Chondrocyte (in vitro differentiated cells): ENCODE measurements around the gene ADCYAP1R1. TPM values are rescaled to one million over a fixed set of nuclear protein-coding genes. Genes with fewer than 3 reads are reported as not detected.

ENCODE experiments used
- DNase-seq: peaks from one replicate; pipeline ENCODE4 v3.0.0; 2021; ENCODE audit warnings: mixed read lengths, low spot score
- H3K27ac Mint-ChIP-seq: one replicate; pipeline ENCODE4 v1.8.0; 2021; ENCODE audit warnings: mild to moderate bottlenecking, moderate library complexity, mixed read lengths; ENCODE audit not compliant: unreplicated experiment
- H3K27me3 Mint-ChIP-seq: 2 replicates; pipeline ENCODE4 v1.8.0; 2021; ENCODE audit warnings: low read depth, mixed read lengths
- H3K36me3 Mint-ChIP-seq: 2 replicates; pipeline ENCODE4 v1.8.0; 2021; ENCODE audit warnings: low read depth, mixed read lengths
- H3K4me1 Mint-ChIP-seq: 2 replicates; pipeline ENCODE4 v1.8.0; 2021; ENCODE audit warnings: low read depth, mild to moderate bottlenecking, mixed read lengths
- H3K4me3 Mint-ChIP-seq: one replicate; pipeline ENCODE4 v1.8.0; 2021; ENCODE audit warnings: mild to moderate bottlenecking, moderate library complexity, mixed read lengths; ENCODE audit not compliant: unreplicated experiment
- H3K9me3 Mint-ChIP-seq: 2 replicates; pipeline ENCODE4 v1.8.0; 2021; ENCODE audit warnings: low read depth, mixed read lengths
- CTCF ChIP-seq: fragments of 200-600 bp; sonication (generic); IDR thresholded peaks from 2 replicates; pipeline ENCODE4 v1.5.0; 2021; ENCODE audit warnings: antibody characterized with exemption, mild to moderate bottlenecking, moderate library complexity
- total RNA-seq: library from RNA; stranded (reverse); gene quantifications from 3 replicates; pipeline ENCODE4 v1.2.1, GENCODE V29; 2021

ADCYAP1R1 gene
- total RNA-seq, 1 donor from 2014 or later, result not detected

- no peaks in the 10 kb centered on the region for H3K36me3 Mint-ChIP-seq
- H3K9me3 Mint-ChIP-seq, result no peaks in the 10 kb centered on the region
- H3K4me3 Mint-ChIP-seq, result no peak overlapping the region
- no peaks in the 10 kb centered on the region for H3K4me1 Mint-ChIP-seq
- DNase-seq, result no peak
- no peak for TF ChIP-seq CTCF
- peaks cover 39% of the 10 kb centered on the region for H3K27me3 Mint-ChIP-seq
- no peak overlapping the region for H3K27ac Mint-ChIP-seq
Measured at GRCh38 chr7:31160941-31161340, 108.8 kb downstream of the ADCYAP1R1 start.

Other genes with a start within 250 kb of the ADCYAP1R1 start
- gene AQP1, start 140.5 kb upstream of the ADCYAP1R1 start, total RNA-seq, result 3.9 to 18.6 TPM (median 18.0 TPM) in 3 replicates
- not detected in 3 replicates for gene GHRHR, start 88.4 kb upstream of the ADCYAP1R1 start, total RNA-seq